Stimulated activated CD4-positive, alpha-beta T cell treated with anti-CD3 and anti-CD28 coated beads, Interleukin-1b, Interleukin-23, amount 100 ng/mL, for 48 hours (primary cell): ENCODE results near the gene KRTAP5-8.
"Not testable (repeated sequence)": the region's sequence is repeated elsewhere in the genome, so short reads cannot be mapped to it uniquely, and the experiment has no call there.

ENCODE experiments used
- DNase-seq: peaks from one replicate; pipeline ENCODE4 v3.0.0-alpha.2; 2020

Gene KRTAP5-8

GRCh38 chr11:71518506-71519471, 19.0 kb upstream of the KRTAP5-8 start:
- DNase-seq: no peak

GRCh38 chr11:71519546-71519945, 18.3 kb upstream of the KRTAP5-8 start:
- no peak for DNase-seq

GRCh38 chr11:71525188-71525937, 12.5 kb upstream of the KRTAP5-8 start:
- DNase-seq: no peak

- DNase-seq: no peak
Measured at GRCh38 chr11:71525938-71526495, 11.8 kb upstream of the KRTAP5-8 start.

- DNase-seq: not testable (repeated sequence)
Measured at GRCh38 chr11:71526796-71527575, 10.8 kb upstream of the KRTAP5-8 start, which contains the start of gene KRTAP5-7. KRTAP5-7 (plus strand) TSS chr11:71527267; CDS start chr11:71527301, 34 bp downstream.

GRCh38 chr11:71527576-71528210, 10.1 kb upstream of the KRTAP5-8 start:
- no peak for DNase-seq

GRCh38 chr11:71530602-71531001, 7.2 kb upstream of the KRTAP5-8 start:
- DNase-seq: no peak

- DNase-seq: no peak
Measured at GRCh38 chr11:71532036-71532610, 5.7 kb upstream of the KRTAP5-8 start.

- DNase-seq: not testable (repeated sequence)
Measured at GRCh38 chr11:71534711-71535608, 2.9 kb upstream of the KRTAP5-8 start.

GRCh38 chr11:71535825-71536224, 2.0 kb upstream of the KRTAP5-8 start:
- DNase-seq: no peak

GRCh38 chr11:71537537-71537936, 288 bp upstream of the KRTAP5-8 start:
- no peak for DNase-seq

- DNase-seq: no peak
Measured at GRCh38 chr11:71538666-71538990, 803 bp downstream of the KRTAP5-8 start.

- no peak for DNase-seq
Measured at GRCh38 chr11:71539017-71539416, 1.2 kb downstream of the KRTAP5-8 start.

- not testable (repeated sequence) for DNase-seq
Measured at GRCh38 chr11:71539971-71540370, 2.1 kb downstream of the KRTAP5-8 start.

GRCh38 chr11:71540521-71541304, 2.9 kb downstream of the KRTAP5-8 start:
- not testable (repeated sequence) for DNase-seq

GRCh38 chr11:71542382-71542781, 4.6 kb downstream of the KRTAP5-8 start:
- no peak for DNase-seq

GRCh38 chr11:71542879-71543777, 5.3 kb downstream of the KRTAP5-8 start:
- peak; percentile 53 for DNase-seq

GRCh38 chr11:71543866-71544265, 6.0 kb downstream of the KRTAP5-8 start:
- DNase-seq: no peak
